ENCODE data around the gene SORCS2. TPM values are rescaled to one million over a fixed set of nuclear protein-coding genes. Genes with fewer than 3 reads are reported as not detected.

Gene SORCS2
- total RNA-seq, 4 donors from 2014 or later = 0.19 to 0.85 (median 0.66) TPM

DNA sequence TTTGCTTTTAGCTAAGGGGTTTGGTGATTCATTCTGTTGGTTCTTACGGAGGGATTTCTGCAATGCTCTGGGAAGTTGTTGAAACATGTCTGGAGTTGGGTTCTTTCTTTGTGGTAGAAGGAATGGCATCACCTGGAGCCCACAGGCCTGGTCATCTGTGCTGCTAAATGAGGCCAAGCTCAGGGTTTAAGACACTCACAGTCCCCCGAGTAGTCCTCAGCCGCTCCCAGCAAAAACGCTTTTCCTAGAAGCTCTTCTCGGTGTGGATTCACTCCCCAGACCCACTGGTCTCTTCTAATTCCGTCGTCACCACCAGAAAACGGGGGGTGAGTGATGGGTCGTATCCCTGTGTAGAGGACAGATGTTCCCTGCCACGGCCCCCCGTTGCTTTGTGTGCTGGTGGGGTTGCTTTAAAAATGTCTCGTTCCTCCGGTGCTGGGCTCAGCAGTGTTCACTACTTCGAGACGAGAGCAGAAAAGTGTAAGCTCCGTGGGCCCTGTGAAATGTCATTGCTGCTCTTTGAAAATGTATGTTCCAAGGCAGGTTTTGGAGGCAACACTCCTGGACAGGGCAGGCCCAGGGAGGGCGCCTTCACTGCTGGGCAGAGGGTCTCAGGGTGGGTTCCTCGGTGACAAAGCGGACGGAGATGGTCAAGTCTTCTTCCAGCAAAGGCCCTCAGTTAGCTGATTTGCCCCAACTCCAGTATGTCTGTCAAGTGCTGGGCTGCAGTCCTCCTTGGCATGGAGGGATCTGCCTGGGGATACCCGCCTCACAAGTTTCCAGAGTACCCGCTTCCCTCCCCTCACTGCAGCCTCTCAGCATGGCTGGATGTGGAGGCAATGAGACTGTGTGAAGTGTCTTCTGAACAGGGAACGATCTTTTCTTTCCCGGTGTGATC is 205.1 kb downstream of the SORCS2 start:
- TF ChIP-seq, protein P1, sequence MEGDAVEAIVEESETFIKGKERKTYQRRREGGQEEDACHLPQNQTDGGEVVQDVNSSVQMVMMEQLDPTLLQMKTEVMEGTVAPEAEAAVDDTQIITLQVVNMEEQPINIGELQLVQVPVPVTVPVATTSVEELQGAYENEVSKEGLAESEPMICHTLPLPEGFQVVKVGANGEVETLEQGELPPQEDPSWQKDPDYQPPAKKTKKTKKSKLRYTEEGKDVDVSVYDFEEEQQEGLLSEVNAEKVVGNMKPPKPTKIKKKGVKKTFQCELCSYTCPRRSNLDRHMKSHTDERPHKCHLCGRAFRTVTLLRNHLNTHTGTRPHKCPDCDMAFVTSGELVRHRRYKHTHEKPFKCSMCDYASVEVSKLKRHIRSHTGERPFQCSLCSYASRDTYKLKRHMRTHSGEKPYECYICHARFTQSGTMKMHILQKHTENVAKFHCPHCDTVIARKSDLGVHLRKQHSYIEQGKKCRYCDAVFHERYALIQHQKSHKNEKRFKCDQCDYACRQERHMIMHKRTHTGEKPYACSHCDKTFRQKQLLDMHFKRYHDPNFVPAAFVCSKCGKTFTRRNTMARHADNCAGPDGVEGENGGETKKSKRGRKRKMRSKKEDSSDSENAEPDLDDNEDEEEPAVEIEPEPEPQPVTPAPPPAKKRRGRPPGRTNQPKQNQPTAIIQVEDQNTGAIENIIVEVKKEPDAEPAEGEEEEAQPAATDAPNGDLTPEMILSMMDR (IDR thresholded peaks at IDR 0.05; ENCODE audit: low read depth) = no peak

DNA sequence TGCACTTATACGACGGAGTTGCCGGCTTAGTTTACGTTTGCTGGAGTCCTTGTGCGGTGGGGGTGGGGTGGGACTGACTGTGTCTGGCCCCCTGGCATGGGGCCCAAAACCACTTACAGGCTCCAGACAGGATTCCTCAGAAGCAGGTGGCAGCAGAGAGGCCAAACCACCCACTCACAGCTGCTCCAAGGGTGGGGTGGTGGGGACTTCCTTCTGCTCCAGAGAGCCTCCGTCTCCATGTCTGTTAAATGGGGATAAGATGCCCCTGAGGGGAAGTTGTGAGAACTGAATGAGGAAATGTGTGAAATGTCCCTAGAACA is 205.7 kb downstream of the SORCS2 start:
- TF ChIP-seq, protein P1 (IDR thresholded peaks at IDR 0.05; ENCODE audit: low read depth) = no peak

DNA sequence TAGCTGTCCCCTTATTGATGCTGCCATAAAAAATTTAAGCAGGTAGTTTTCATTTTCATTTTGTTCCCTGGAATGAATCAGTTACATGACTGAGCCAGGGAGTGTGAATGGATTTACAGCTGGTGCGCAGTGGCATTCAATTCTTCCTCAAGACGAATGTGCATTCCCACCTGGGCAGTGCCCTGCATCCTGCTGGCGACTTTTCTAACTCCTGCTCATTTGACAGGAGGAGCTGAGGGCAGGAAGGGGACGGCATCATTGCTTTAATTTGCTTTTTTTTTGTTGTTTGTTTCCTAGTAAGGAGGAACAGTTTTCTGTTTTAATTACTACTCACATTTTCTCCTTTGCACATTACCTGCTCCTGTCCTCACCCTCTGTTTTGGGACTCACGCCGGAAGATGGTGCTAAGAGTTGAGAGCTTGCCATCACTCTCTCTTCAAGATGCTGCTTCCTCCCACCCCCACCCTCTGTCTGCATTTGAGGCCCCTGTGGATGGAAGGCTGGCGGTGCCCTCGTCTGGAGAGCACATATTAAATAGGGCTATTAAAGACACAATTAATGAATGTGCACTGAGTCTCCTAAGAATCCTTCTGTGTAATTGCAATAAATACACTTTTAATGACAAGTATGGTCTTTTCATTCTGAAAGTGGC is 206.6 kb downstream of the SORCS2 start:
- TF ChIP-seq, protein P1 (IDR thresholded peaks at IDR 0.05; ENCODE audit: low read depth) = no peak

DNA sequence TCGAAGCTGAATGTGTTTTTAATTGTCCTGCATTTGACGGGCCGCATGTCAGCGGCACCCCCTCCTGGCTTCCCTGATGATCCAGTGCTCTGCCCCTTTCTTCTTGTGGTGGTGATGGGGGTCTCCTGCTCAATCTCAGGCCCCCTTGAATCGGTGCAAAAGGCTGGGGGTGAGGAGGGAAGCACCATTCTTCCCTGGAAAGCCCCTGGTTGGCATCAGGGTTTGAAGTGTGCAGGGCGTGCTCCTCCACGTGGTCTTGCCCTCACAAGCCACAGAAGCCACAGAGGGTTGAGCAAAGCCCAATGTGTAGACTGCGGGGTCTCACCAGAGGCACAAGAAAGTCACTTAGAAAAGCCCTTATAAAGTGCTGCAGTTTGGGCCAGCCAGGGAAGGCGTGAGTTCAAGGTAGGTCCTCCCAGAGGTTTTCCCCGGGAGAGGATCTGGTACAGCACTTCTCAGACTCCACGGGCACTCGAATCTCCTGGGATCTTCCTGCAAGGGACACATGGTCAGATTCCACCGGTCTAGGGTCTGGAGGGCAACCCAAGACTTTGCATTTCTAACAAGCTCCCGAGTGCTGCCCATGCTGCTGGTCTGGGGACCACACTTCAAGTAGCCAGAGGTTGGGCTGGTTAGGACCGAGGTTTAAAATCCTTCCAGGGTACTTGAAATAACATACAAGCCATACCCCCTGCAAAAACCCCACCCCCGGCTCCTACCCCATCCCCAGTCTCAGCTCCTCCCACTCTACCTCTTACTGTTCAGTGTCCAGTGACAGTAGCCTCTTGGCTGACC is 207.3 kb downstream of the SORCS2 start:
- TF ChIP-seq, protein P1 (IDR thresholded peaks at IDR 0.05; ENCODE audit: low read depth) = no peak

DNA sequence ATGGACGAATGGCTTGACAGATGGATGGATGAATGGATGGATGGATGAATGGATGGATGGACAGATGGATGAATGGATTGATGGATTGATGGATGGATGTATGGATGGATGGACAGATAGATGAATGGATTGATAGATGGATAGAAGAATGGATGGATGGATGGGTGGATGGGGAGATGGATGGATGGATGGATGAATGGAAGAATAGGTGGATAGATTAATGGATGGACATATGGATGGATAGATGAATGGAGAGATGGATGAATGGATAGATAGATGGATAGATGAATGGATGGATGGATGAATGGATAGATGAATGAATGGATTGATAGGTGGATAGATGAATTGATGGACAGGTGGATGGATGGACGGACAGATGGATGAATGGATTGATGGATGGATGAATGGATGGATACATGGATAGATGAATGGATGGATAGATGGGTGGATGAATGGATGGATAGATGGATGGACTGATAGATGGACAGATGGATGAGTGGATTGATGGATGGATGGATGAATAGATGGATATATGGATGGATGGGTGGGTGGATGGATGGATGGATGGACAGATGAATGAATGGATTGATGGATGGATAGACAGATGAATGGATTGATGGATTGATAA is 208.4 kb downstream of the SORCS2 start:
- TF ChIP-seq, protein P1 (IDR thresholded peaks at IDR 0.05; ENCODE audit: low read depth) = no peak

DNA sequence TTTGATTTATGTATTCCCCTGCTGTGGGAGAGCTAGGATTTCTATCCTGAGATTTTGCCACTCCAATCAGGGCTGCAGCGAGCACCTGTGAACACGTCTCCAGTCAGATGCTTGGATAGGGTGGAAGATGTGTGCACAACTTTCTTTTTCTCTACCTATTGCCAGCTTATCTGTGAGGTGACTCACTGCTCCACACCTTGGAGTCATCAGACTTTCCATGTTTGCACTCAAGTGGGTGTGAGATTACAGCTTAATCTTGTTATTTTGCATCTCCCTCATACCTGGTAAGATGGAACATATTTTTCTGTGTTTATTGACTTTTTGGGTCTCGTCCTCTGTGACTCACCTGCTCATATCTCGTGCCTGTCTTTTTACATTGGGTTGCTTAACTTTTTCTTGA is 210.2 kb downstream of the SORCS2 start:
- TF ChIP-seq, protein P1 (IDR thresholded peaks at IDR 0.05; ENCODE audit: low read depth) = no peak
